ENCODE results near the gene ATP5MC2. TPM values are rescaled to one million over a fixed set of nuclear protein-coding genes. Genes with fewer than 3 reads are reported as not detected.

The ATP5MC2 gene
- polyA plus RNA-seq, 3 donors, result 498 to 587 (median 522) TPM

GRCh38 chr12:53677800-53678148, 1.9 kb upstream of the ATP5MC2 start:
- Histone ChIP-seq H3K9me3 (replicated peaks in 1 of 2; ENCODE audit: control insufficient read depth in 1 of 2, insufficient read depth in 1 of 2, low read length in 2 of 2) (no peaks in the 10 kb centered on the region), H3K79me2 (ENCODE audit: insufficient read depth, low read length) (peaks cover 31% of the 10 kb centered on the region), H2AFZ (ENCODE audit: insufficient read depth, low read depth, low read length, poor library complexity, severe bottlenecking) (peak overlapping the region; percentile 97), H3K27me3 (ENCODE audit: control insufficient read depth in 2 of 2, insufficient read depth in 2 of 2, low read length in 2 of 2) (peaks cover 7 to 9% of the 10 kb centered on the region in 2 donors), H3K4me3 (replicated peaks in 1 of 3; ENCODE audit: low read depth in 2 of 3, low read length in 3 of 3) (peak overlapping the region; percentile 54 to 87 (median 78)), H3K4me1 (ENCODE audit: control insufficient read depth in 1 of 2, insufficient read depth in 2 of 2, low read length in 2 of 2) (peaks cover 16 to 28% of the 10 kb centered on the region in 2 donors), H3K9ac (ENCODE audit: insufficient read depth, low read length, poor library complexity, severe bottlenecking) (no peak overlapping the region), H3K36me3 (replicated peaks in 1 of 2; ENCODE audit: control insufficient read depth in 1 of 2, insufficient read depth in 2 of 2, low read length in 2 of 2) (peaks cover 0 to 15% of the 10 kb centered on the region in 2 donors), H3K4me2 (replicated peaks; ENCODE audit: extremely low read depth, low read length, poor library complexity, severe bottlenecking) (peak overlapping the region; percentile 91), H4K20me1 (ENCODE audit: insufficient read depth, low read length) (peaks cover under 1% of the 10 kb centered on the region), H3K27ac (ENCODE audit: low read depth in 1 of 2, low read length in 2 of 2) (no peak overlapping the region)
- Mint-ChIP-seq H3K4me1 (peaks cover 27% of the 10 kb centered on the region), H3K27ac (no peak overlapping the region), H3K27me3 (ENCODE audit: low read depth in 3 of 3) (peaks cover 10 to 28% (median 11%) of the 10 kb centered on the region in 3 donors), H3K4me3 (peak overlapping the region; percentile 96 to 99), H3K36me3 (peaks cover 7 to 14% of the 10 kb centered on the region in 2 donors), H3K9me3 (peaks cover 0 to 3% (median 0%) of the 10 kb centered on the region in 7 donors)
- no peak for TF ChIP-seq CTCF (IDR thresholded peaks at IDR 0.05)
- intact Hi-C loops (cut with micrococcal nuclease), result loop anchor here (5.0 to 10.0 kb wide), 4 partner anchors 53 to 225 kb away; partner anchors contain the start of genes ATF7 (in 1 of the 2) and PCBP2 (in 1 of the 2)
- no CpG with 5 or more reads among the region's 5 CpGs for WGBS (ENCODE audit: insufficient coverage)
- DNase-seq, result no peak

DNA sequence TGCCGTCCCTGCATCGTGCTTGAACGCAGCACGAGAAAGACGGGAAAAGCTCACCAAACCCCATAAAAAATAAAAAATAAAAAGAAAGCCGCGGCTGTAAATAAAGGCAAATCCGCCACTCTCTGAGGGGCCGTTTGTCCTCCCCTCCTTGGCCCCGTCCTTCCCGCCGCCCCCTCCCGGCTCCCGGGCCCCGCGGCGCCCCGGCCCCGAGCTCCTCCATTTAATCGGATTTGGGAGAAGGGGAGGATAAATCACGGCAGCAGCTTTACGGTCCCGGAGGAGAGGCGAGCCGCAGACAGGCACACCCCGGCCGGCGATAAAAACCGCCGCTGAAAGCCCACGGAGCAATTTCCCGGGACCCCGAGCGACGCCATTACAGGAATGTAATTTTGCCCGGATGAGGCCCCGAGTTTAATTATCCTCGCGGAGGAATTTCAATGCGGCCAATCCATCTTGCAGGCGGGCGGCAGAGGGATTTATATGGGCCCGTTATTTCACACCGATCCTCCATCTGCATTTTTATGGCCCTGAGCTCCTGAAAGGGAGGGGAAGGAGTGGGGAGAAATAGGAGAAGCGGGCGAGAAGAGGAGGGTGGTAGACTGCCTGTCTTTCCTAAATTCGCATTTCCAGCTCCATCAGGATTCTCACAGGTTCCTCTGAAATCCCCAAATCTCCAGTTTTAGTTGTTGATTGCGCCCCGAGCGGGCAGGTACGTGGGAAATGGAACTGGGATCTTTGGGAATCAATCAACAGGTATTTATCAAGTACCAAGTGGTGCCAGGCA, 1.3 kb upstream of the ATP5MC2 start:
- no peak for DNase-seq
- Histone ChIP-seq H3K4me3 (replicated peaks in 1 of 3; ENCODE audit: low read depth in 2 of 3, low read length in 3 of 3) (peak overlapping the region; percentile 54 to 87 (median 78)), H3K36me3 (replicated peaks in 1 of 2; ENCODE audit: control insufficient read depth in 1 of 2, insufficient read depth in 2 of 2, low read length in 2 of 2) (peaks cover 3 to 21% of the 10 kb centered on the region in 2 donors), H4K20me1 (ENCODE audit: insufficient read depth, low read length) (peaks cover 6% of the 10 kb centered on the region), H3K9ac (ENCODE audit: insufficient read depth, low read length, poor library complexity, severe bottlenecking) (peak overlapping the region; percentile 82), H3K79me2 (ENCODE audit: insufficient read depth, low read length) (peaks cover 36% of the 10 kb centered on the region), H2AFZ (ENCODE audit: insufficient read depth, low read depth, low read length, poor library complexity, severe bottlenecking) (peak overlapping the region; percentile 97), H3K27me3 (ENCODE audit: control insufficient read depth in 2 of 2, insufficient read depth in 2 of 2, low read length in 2 of 2) (peaks cover 7 to 9% of the 10 kb centered on the region in 2 donors), H3K27ac (ENCODE audit: low read depth in 1 of 2, low read length in 2 of 2) (peak overlapping the region; percentile 81 to 96), H3K9me3 (replicated peaks in 1 of 2; ENCODE audit: control insufficient read depth in 1 of 2, insufficient read depth in 1 of 2, low read length in 2 of 2) (no peaks in the 10 kb centered on the region), H3K4me2 (replicated peaks; ENCODE audit: extremely low read depth, low read length, poor library complexity, severe bottlenecking) (peak overlapping the region; percentile 91), H3K4me1 (ENCODE audit: control insufficient read depth in 1 of 2, insufficient read depth in 2 of 2, low read length in 2 of 2) (peaks cover 16 to 28% of the 10 kb centered on the region in 2 donors)
- TF ChIP-seq CTCF (IDR thresholded peaks at IDR 0.05), result no peak
- Mint-ChIP-seq H3K36me3 (peaks cover 13 to 19% of the 10 kb centered on the region in 2 donors), H3K9me3 (peaks cover 0 to 3% (median 0%) of the 10 kb centered on the region in 7 donors), H3K4me3 (peak overlapping the region; percentile 96 to 99), H3K27me3 (ENCODE audit: low read depth in 3 of 3) (peaks cover 10 to 28% (median 10%) of the 10 kb centered on the region in 3 donors), H3K4me1 (peaks cover 31% of the 10 kb centered on the region), H3K27ac (peak overlapping the region; percentile 85 to 99 (median 97))
- intact Hi-C loops (cut with micrococcal nuclease), result loop anchor here (5.0 to 10.0 kb wide), 4 partner anchors 52 to 225 kb away; partner anchors contain the start of genes ATF7 (in 1 of the 2) and PCBP2 (in 1 of the 2)
- WGBS (ENCODE audit: insufficient coverage), result 0% methylated on average over 22 of the region's 51 CpGs

Data from CD14-positive monocyte (primary cell).